Mesothelial cell of epicardium (in vitro differentiated cells): Measurements from ENCODE around the gene TAS2R14. TPM values are rescaled to one million over a fixed set of nuclear protein-coding genes. Genes with fewer than 3 reads are reported as not detected.

Experiments
- DNase-seq, 2 experiments: peaks; one replicate each; pipeline ENCODE4 v3.0.0; 2021; ENCODE audit warnings: low spot score in 2 of 2; ENCODE audit not compliant: unreplicated experiment in 2 of 2
- H3K27ac Mint-ChIP-seq: 2 replicates; pipeline ENCODE4 v1.8.0; 2021; ENCODE audit warnings: mixed read lengths
- H3K27me3 Mint-ChIP-seq: 2 replicates; pipeline ENCODE4 v1.8.0; 2021; ENCODE audit warnings: low read depth, mixed read lengths
- H3K36me3 Mint-ChIP-seq: 2 replicates; pipeline ENCODE4 v1.8.0; 2021; ENCODE audit warnings: mixed read lengths
- H3K4me1 Mint-ChIP-seq: 2 replicates; pipeline ENCODE4 v1.8.0; 2021; ENCODE audit warnings: mixed read lengths
- H3K4me3 Mint-ChIP-seq: 2 replicates; pipeline ENCODE4 v1.8.0; 2021; ENCODE audit warnings: mild to moderate bottlenecking, moderate library complexity, mixed read lengths
- H3K9me3 Mint-ChIP-seq: 2 replicates; pipeline ENCODE4 v1.8.0; 2021; ENCODE audit warnings: mixed read lengths
- total RNA-seq: library from RNA; stranded (reverse); gene quantifications from 3 replicates; pipeline ENCODE4 v1.2.1, GENCODE V29; 2021
- TF ChIP-seq, protein P1 (sequence below): fragments of 200-600 bp; sonication (generic); IDR thresholded peaks from one replicate; pipeline ENCODE4 v1.5.0; 2021; ENCODE audit warnings: antibody characterized with exemption; ENCODE audit not compliant: unreplicated experiment

Gene TAS2R14
- total RNA-seq, 1 donor from 2014 or later, result 6.7 TPM

DNA sequence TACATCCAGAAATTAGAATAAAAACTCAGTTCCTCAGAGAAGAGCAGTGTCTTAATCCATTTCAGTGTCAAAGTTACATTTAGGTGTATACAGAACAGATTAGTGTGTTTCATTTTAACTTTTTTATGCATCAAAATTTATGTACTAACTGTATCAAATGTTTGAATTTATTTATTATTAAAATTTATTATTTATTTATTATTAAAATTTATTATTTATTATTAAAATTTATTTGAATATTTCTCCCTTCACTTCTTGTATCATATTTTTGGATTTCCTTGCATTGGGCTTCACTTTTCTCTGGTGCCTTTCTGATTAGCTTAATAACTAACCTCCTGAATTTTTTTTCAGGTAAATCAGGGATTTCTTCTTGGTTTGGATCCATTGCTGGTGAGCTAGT is 2.3 kb upstream of the TAS2R14 start:
- H3K4me3 Mint-ChIP-seq, result no peak overlapping the region
- DNase-seq, result no peak
- peaks cover 27% of the 10 kb centered on the region for H3K36me3 Mint-ChIP-seq
- no peaks in the 10 kb centered on the region for H3K4me1 Mint-ChIP-seq
- H3K27me3 Mint-ChIP-seq, result no peaks in the 10 kb centered on the region
- TF ChIP-seq, protein P1, sequence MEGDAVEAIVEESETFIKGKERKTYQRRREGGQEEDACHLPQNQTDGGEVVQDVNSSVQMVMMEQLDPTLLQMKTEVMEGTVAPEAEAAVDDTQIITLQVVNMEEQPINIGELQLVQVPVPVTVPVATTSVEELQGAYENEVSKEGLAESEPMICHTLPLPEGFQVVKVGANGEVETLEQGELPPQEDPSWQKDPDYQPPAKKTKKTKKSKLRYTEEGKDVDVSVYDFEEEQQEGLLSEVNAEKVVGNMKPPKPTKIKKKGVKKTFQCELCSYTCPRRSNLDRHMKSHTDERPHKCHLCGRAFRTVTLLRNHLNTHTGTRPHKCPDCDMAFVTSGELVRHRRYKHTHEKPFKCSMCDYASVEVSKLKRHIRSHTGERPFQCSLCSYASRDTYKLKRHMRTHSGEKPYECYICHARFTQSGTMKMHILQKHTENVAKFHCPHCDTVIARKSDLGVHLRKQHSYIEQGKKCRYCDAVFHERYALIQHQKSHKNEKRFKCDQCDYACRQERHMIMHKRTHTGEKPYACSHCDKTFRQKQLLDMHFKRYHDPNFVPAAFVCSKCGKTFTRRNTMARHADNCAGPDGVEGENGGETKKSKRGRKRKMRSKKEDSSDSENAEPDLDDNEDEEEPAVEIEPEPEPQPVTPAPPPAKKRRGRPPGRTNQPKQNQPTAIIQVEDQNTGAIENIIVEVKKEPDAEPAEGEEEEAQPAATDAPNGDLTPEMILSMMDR, result no peak
- H3K27ac Mint-ChIP-seq, result no peak overlapping the region
- H3K9me3 Mint-ChIP-seq, result peaks cover 29% of the 10 kb centered on the region

DNA sequence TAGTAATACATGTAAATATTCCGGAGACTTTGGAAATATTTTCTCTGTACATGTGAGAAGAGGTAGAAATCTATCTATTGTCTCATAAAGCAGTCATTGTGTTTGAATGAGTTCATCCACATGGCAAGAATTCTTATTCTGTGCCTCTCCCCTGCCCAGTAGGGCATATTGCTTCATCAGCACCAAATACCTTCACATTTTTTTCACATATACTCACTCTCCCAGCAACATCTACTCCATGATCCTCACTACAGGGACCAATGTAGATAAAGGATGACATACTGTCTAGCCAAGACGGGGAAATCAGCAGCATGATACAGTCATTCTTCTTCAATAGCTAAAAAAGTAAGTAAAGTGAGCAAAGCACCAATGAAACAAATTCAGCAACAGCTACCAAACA is 1.3 kb upstream of the TAS2R14 start:
- H3K27ac Mint-ChIP-seq, result no peak overlapping the region
- H3K4me1 Mint-ChIP-seq, result no peaks in the 10 kb centered on the region
- DNase-seq, result no peak

DNA sequence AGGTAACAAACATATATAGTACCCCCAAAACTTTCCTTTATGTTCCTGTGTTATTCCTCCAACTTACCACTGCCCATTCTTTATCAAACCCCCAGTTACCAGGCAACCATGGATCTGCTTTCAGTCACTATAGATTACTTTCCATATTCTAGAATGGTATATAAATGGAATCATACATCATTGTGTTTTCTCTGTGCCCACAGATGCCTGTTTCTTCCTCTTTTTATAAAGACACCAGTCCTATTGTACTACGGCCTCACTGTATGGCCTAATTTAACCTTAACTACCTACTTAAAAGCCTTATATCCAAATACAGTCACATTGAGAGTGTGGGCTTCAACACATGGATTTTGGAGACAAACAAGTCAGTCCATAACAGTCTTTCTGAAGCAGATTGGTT is 2.6 kb downstream of the TAS2R14 start:
- TF ChIP-seq, protein P1, result no peak
- no peaks in the 10 kb centered on the region for H3K27me3 Mint-ChIP-seq
- no peak overlapping the region for H3K4me3 Mint-ChIP-seq
- H3K36me3 Mint-ChIP-seq, result no peaks in the 10 kb centered on the region
- H3K4me1 Mint-ChIP-seq, result no peaks in the 10 kb centered on the region
- no peaks in the 10 kb centered on the region for H3K9me3 Mint-ChIP-seq
- no peak for DNase-seq
- H3K27ac Mint-ChIP-seq, result no peak overlapping the region

More for the DNA sequence above, 1.3 kb upstream of the TAS2R14 start:
- H3K27me3 Mint-ChIP-seq, result no peaks in the 10 kb centered on the region
- H3K36me3 Mint-ChIP-seq, result peaks cover 18% of the 10 kb centered on the region
- peaks cover 19% of the 10 kb centered on the region for H3K9me3 Mint-ChIP-seq
- no peak overlapping the region for H3K4me3 Mint-ChIP-seq
- TF ChIP-seq, protein P1, result no peak

DNA sequence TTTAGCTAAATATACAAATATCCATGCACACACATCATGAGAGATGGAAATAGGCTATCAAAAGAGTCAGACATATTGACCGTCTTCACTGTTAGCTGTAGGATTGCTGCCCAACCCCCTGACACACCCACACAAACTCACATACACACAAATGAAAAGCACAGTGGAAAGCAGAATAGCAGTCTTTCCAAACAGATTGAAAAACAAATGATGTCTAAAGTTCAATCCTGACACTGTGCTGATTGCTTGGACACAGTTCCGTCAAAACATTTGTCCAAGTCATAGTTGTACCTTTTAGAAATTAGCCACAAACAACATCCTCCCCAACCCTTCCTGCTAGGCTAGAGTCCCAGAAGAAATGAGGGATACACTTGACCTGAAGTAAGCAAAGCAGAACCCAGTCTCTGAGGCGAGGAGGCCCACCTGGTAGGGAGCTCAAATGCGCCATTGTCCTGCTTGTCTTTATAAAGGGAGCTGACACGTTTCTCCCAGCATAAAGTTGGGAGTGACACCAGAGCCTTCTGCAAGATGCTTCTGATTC is 10.2 kb downstream of the TAS2R14 start, which contains the start of gene PRH2:
Gene PRH2 (plus strand): TSS at position 491 of the 541 bp plus-strand sequence. CDS start 38 bp downstream, at position 529.
- peaks cover 3% of the 10 kb centered on the region for H3K36me3 Mint-ChIP-seq
- H3K4me1 Mint-ChIP-seq, result no peaks in the 10 kb centered on the region
- no peak within 1 kb of the TSS for H3K27ac Mint-ChIP-seq
- peaks cover 6% of the 10 kb centered on the region for H3K9me3 Mint-ChIP-seq
- TF ChIP-seq, protein P1, result no peak
- H3K27me3 Mint-ChIP-seq, result no peaks in the 10 kb centered on the region
- H3K4me3 Mint-ChIP-seq, result no peak within 1 kb of the TSS
- DNase-seq, result no peak

DNA sequence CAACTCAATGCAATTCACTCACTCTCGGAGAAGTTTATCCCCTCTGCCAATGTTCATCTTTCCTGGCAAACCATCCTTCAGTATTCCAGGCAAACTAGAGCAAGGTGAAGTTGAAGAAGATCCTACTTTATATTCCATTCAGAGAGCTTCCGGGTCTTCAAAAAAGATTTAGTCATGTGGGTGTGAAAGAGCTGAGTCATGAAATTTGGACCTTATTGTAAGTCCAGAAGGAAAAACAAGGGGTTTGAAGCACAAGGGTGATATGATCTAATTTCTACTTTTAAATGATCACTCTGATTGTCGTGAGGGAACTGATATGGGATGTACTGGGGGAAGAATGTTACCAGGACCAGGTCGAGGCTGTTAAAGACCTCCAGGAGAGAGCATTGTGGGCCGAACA is 12.8 kb downstream of the TAS2R14 start:
- TF ChIP-seq, protein P1, result no peak
- Mint-ChIP-seq H3K4me1 (no peaks in the 10 kb centered on the region), H3K36me3 (peaks cover 3% of the 10 kb centered on the region), H3K27ac (no peak overlapping the region), H3K4me3 (no peak overlapping the region), H3K27me3 (no peaks in the 10 kb centered on the region), H3K9me3 (peaks cover 6% of the 10 kb centered on the region)
- no peak for DNase-seq

DNA sequence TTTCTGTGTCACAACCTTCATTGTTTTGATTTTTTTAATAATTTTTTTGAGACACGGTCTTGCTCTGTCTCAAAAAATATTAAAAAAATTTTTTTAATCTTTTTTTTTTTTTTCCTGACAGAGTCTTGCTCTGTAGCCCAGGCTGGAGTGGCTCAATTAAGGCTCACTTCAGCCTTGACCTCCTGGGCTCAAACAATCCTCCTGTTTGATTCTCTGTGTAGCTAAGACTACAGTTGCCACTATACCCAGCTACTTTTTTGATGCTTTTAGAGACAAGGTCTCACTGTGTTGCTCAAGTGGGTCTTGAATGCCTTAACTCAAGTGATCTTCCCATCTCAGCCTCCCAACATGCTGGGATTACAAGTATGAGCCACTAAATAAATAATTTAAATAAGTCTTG is 19.3 kb downstream of the TAS2R14 start:
- no peak overlapping the region for H3K27ac Mint-ChIP-seq

More for the DNA sequence above, 19.3 kb downstream of the TAS2R14 start:
- no peaks in the 10 kb centered on the region for H3K27me3 Mint-ChIP-seq
- no peaks in the 10 kb centered on the region for H3K4me1 Mint-ChIP-seq
- no peak for DNase-seq
- TF ChIP-seq, protein P1, result no peak
- peaks cover 7% of the 10 kb centered on the region for H3K36me3 Mint-ChIP-seq
- H3K9me3 Mint-ChIP-seq, result peaks cover 2% of the 10 kb centered on the region
- no peak overlapping the region for H3K4me3 Mint-ChIP-seq
